Immature natural killer cell (primary cell): ENCODE measurements around the gene PRKG1. TPM values are rescaled to one million over a fixed set of nuclear protein-coding genes. Genes with fewer than 3 reads are reported as not detected.
"Not testable (repeated sequence)": the region's sequence is repeated elsewhere in the genome, so short reads cannot be mapped to it uniquely, and the experiment has no call there.

ENCODE experiments used
- DNase-seq, 3 donors: peaks; one replicate each; pipeline ENCODE4 v3.0.0; 2022; ENCODE audit warnings: mixed read lengths in 1 of 3
- H3K27ac Mint-ChIP-seq, 6 donors: one replicate each; pipeline ENCODE4 v1.8.0; 2020; ENCODE audit warnings: mixed read lengths in 6 of 6, mild to moderate bottlenecking in 5 of 6, inconsistent platforms in 4 of 6, moderate library complexity in 3 of 6
- H3K27me3 Mint-ChIP-seq, 3 donors: one replicate each; pipeline ENCODE4 v1.8.0; 2020 to 2021; ENCODE audit warnings: low read depth in 3 of 3, mild to moderate bottlenecking in 3 of 3, mixed read lengths in 3 of 3, moderate library complexity in 3 of 3, inconsistent platforms in 1 of 3
- H3K36me3 Mint-ChIP-seq, 3 donors: one replicate each; pipeline ENCODE4 v1.8.0; 2020; ENCODE audit warnings: mixed read lengths in 3 of 3, inconsistent platforms in 2 of 3, mild to moderate bottlenecking in 2 of 3
- H3K4me1 Mint-ChIP-seq, 2 donors: one replicate each; pipeline ENCODE4 v1.8.0; 2020; ENCODE audit warnings: inconsistent platforms in 2 of 2, mild to moderate bottlenecking in 2 of 2, mixed read lengths in 2 of 2, moderate library complexity in 1 of 2
- H3K4me3 Mint-ChIP-seq, 5 donors: one replicate each; pipeline ENCODE4 v1.8.0; 2020; ENCODE audit warnings: mild to moderate bottlenecking in 5 of 5, mixed read lengths in 5 of 5, inconsistent platforms in 3 of 5, moderate library complexity in 3 of 5
- H3K9me3 Mint-ChIP-seq, 6 donors: one replicate each; pipeline ENCODE4 v1.8.0; 2020; ENCODE audit warnings: mild to moderate bottlenecking in 6 of 6, mixed read lengths in 6 of 6, inconsistent platforms in 4 of 6, moderate library complexity in 3 of 6
- polyA plus RNA-seq, 3 donors: library from polyadenylated mRNA; unstranded; fragments of 300-500 nt; fragmentation: Illumina TruSeq; gene quantifications; one replicate each; pipeline ENCODE4 v1.2.3, GENCODE V29; 2021

PRKG1 gene
- polyA plus RNA-seq, 3 donors from 2014 or later: 0.46 TPM; not detected in 2

DNA sequence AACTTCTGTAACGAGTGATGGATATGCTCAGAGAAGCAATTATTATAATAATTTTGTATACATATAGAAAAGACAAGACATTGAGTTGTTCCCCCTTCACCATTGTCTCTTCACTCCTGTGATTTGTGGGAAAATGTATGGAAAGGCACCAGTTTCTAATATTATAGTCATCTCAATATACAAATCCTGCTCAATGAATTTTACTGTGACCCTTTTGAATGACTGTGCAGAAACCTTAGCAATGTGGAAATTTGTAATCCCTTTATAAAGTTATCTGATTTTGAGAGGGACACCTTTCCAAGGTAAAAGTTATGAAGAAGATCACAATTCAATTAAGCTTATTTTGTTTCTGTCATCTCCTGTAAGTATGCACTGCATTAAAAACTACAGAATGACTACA, 1165.5 kb downstream of the PRKG1 start:
- Mint-ChIP-seq H3K36me3 (no peaks in the 10 kb centered on the region), H3K27ac (no peak overlapping the region), H3K27me3 (no peaks in the 10 kb centered on the region), H3K4me3 (no peak overlapping the region), H3K9me3 (peaks cover 0 to 7% (median 0%) of the 10 kb centered on the region in 6 donors), H3K4me1 (no peaks in the 10 kb centered on the region)
- DNase-seq: no peak

- DNase-seq: no peak
- Mint-ChIP-seq H3K4me1 (no peaks in the 10 kb centered on the region), H3K27me3 (no peaks in the 10 kb centered on the region), H3K9me3 (peaks cover 0 to 5% (median 0%) of the 10 kb centered on the region in 6 donors), H3K27ac (no peak overlapping the region), H3K36me3 (no peaks in the 10 kb centered on the region), H3K4me3 (no peak overlapping the region)
These were observed 1171.3 kb downstream of the PRKG1 start for GRCh38 chr10:52245547-52245946.

- not testable (repeated sequence) for H3K36me3 Mint-ChIP-seq, H3K27me3 Mint-ChIP-seq, DNase-seq, H3K4me3 Mint-ChIP-seq, H3K4me1 Mint-ChIP-seq, H3K9me3 Mint-ChIP-seq, H3K27ac Mint-ChIP-seq
These were observed 1173.6 kb downstream of the PRKG1 start for GRCh38 chr10:52247929-52248328.

- Mint-ChIP-seq H3K27me3 (no peaks in the 10 kb centered on the region), H3K27ac (no peak overlapping the region), H3K4me1 (no peaks in the 10 kb centered on the region), H3K9me3 (no peaks in the 10 kb centered on the region), H3K4me3 (no peak overlapping the region), H3K36me3 (no peaks in the 10 kb centered on the region)
- no peak for DNase-seq
These were observed 1174.5 kb downstream of the PRKG1 start for GRCh38 chr10:52248697-52249306.

DNA sequence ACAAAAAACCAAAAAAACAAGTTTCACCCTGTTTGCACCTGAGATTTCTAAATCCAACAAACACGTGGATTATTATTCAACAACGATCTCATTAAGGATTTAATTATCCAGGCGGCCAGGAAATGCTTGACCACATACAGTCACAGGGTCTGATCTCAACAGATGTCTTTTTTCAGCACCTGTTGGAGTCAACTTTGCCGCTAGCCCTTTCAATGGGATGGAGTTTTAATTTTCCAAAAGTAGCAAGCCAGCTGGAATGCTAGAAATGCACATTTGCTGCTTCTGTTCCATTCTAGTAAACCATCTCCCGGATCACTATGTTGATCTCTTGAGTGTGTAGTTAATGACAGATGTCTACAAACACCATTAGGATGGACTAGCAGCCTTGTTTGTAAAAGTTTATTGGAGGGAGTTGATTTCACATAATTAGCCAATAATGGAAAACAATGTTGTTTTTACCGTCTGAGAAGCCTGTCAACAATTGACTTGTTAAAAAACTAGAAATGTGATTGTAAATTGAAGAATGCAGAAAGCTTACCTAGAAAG, 1175.6 kb downstream of the PRKG1 start:
- no peak overlapping the region for H3K4me3 Mint-ChIP-seq
- H3K36me3 Mint-ChIP-seq: no peaks in the 10 kb centered on the region
- no peak for DNase-seq
- no peak overlapping the region for H3K27ac Mint-ChIP-seq
- no peaks in the 10 kb centered on the region for H3K9me3 Mint-ChIP-seq
- H3K4me1 Mint-ChIP-seq: no peaks in the 10 kb centered on the region
- no peaks in the 10 kb centered on the region for H3K27me3 Mint-ChIP-seq

DNA sequence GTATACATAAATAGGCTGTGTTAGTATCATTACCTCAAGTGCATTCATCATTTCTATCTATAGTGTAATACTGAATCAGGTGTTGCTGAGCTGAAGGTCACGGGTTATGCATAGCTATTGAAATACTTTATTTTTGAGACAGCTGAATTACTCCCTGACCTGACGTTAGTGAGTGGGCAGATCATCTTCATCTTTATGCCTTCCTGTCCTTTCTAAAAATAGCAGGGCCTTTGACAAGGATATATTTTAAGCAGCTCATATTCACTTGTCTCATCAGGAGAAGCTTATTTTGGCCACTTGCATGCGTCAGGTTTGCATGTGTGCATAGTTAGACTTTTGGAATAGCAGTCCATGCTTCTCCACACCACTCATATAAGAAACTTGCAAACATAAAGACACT, 1176.2 kb downstream of the PRKG1 start:
- Mint-ChIP-seq H3K9me3 (no peaks in the 10 kb centered on the region), H3K4me1 (no peaks in the 10 kb centered on the region), H3K27ac (no peak overlapping the region), H3K27me3 (no peaks in the 10 kb centered on the region), H3K4me3 (no peak overlapping the region), H3K36me3 (no peaks in the 10 kb centered on the region)
- no peak for DNase-seq

DNA sequence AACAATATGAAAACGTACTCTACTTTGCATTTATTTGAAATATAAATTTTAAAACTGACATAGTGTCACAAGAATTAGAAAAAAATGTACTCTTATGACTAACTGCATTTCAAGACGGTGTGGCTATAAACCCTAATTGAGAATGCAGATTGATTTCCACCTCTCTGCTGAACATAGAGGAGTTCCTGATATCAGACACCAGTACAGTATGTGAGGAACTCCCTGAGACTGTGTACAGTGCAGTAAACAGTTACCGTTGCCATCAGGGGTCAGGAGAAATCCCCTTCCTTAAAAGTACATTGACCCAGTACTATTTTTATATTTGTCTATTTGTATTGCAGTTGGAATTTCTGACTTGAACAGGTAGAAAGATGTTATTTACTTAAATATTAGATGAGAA, 1178.0 kb downstream of the PRKG1 start:
- H3K27me3 Mint-ChIP-seq: no peaks in the 10 kb centered on the region

DNA sequence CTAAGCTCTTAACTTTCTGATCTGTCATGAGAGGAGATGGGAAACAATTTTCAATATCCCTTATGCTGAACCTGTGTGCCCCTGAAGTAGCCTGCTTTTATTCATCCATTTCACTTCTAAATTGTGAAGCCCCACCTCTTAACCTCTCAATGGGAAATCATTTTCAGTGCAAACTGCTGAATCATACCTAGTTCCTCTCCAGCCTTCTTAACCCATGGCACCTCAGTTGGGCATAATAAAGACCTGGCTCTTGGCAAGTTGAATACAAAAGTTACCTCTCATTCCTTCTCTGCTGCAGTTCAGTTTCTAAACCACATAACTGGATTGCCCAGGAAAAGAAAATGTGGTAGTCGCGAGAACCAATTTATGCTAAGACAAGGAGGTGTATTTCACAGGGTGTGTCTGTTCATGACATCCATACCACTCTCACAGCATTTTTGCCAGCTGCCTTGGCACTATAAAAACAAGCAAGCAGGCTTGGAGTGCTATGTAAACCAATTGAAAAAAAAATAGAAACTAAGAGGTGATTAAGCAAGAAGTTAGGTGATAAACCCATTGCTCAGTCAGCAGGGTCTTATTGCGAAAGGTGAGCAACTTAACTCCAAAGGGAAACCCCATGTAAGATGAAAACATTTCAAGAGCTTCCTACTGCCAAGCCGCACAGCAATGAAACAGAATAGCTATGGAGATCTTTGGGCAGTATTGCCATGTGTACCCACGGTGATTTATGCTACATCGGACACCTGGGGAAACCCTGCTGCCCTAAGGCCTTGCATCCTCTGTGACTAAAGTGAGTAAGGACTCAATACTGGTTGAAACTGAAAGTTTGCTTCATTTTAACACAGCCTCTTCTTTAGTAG, 1182.8 kb downstream of the PRKG1 start:
- H3K9me3 Mint-ChIP-seq: no peaks in the 10 kb centered on the region
- H3K36me3 Mint-ChIP-seq: no peaks in the 10 kb centered on the region
- H3K27me3 Mint-ChIP-seq: no peaks in the 10 kb centered on the region
- H3K4me3 Mint-ChIP-seq: no peak overlapping the region
- H3K4me1 Mint-ChIP-seq: no peaks in the 10 kb centered on the region
- DNase-seq: no peak
- H3K27ac Mint-ChIP-seq: no peak overlapping the region

More for the DNA sequence above, 1178.0 kb downstream of the PRKG1 start:
- no peaks in the 10 kb centered on the region for H3K9me3 Mint-ChIP-seq
- H3K4me1 Mint-ChIP-seq: no peaks in the 10 kb centered on the region
- H3K27ac Mint-ChIP-seq: no peak overlapping the region
- DNase-seq: no peak
- no peaks in the 10 kb centered on the region for H3K36me3 Mint-ChIP-seq
- H3K4me3 Mint-ChIP-seq: no peak overlapping the region

GRCh38 chr10:52257692-52258075, 1183.4 kb downstream of the PRKG1 start:
- H3K36me3 Mint-ChIP-seq: no peaks in the 10 kb centered on the region
- no peak overlapping the region for H3K4me3 Mint-ChIP-seq
- H3K9me3 Mint-ChIP-seq: no peaks in the 10 kb centered on the region
- no peak for DNase-seq
- H3K27ac Mint-ChIP-seq: no peak overlapping the region
- no peaks in the 10 kb centered on the region for H3K27me3 Mint-ChIP-seq
- no peaks in the 10 kb centered on the region for H3K4me1 Mint-ChIP-seq

DNA sequence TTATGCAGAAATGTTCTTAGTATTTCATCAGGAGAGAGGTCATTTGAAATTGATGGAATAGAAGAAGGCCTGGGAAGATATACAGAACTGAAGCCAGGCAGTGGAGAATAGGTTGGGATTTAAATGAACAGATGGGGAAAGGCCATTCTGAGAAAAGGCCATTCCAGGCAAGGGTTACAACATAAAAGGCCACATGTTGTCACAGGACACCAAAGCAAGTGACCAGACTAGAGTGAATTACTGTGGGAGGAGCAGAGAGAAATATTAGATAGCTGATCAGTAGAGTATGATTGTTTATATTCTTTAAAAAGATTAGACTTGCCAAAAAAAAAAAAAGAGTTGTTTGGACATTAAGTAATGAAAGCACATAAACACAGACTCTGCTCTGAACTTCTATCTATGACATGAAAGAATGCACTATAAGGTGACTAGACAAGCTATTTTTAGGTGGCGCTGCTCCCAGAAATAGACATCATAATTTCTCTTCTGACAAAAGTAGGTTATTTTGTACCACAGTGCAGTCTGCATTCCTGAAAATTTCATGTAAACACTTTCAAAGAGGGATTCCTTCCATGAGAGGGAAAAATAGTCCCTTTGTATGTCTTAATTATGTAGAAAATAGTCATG, 1184.6 kb downstream of the PRKG1 start:
- H3K4me1 Mint-ChIP-seq: no peaks in the 10 kb centered on the region
- H3K27ac Mint-ChIP-seq: no peak overlapping the region
- H3K9me3 Mint-ChIP-seq: no peaks in the 10 kb centered on the region

GRCh38 chr10:52259426-52259812, 1185.1 kb downstream of the PRKG1 start:
- Mint-ChIP-seq H3K4me3 (no peak overlapping the region), H3K36me3 (no peaks in the 10 kb centered on the region), H3K27ac (no peak overlapping the region), H3K4me1 (no peaks in the 10 kb centered on the region), H3K27me3 (no peaks in the 10 kb centered on the region), H3K9me3 (no peaks in the 10 kb centered on the region)
- no peak for DNase-seq

More for the DNA sequence above, 1184.6 kb downstream of the PRKG1 start:
- no peak for DNase-seq
- Mint-ChIP-seq H3K4me3 (no peak overlapping the region), H3K36me3 (no peaks in the 10 kb centered on the region), H3K27me3 (no peaks in the 10 kb centered on the region)

DNA sequence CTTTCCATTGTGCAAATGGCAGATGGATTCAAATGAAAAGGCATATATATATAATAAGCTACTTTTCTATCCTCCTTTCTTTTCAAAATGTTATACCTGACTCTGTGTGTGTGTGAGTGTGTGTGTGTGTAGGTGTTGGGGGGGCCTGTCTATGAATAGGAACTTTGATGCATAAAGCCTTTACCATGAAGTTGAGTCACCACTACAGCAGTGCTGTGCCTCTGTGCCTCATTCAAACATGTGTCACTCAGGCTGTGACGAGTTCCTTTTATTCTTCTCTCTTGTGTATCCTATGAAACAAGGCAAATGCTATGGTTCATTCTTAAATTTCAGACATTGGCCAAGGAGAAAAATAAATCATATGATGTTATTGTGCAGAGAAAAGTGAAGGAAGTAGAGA, 1187.1 kb downstream of the PRKG1 start:
- Mint-ChIP-seq H3K36me3 (no peaks in the 10 kb centered on the region), H3K4me1 (no peaks in the 10 kb centered on the region), H3K9me3 (no peaks in the 10 kb centered on the region), H3K27ac (no peak overlapping the region), H3K27me3 (no peaks in the 10 kb centered on the region), H3K4me3 (no peak overlapping the region)
- DNase-seq: no peak

GRCh38 chr10:52265131-52265926, 1191.0 kb downstream of the PRKG1 start:
- no peak for DNase-seq
- peaks cover 0 to 3% (median 0%) of the 10 kb centered on the region in 6 donors for H3K9me3 Mint-ChIP-seq
- H3K27ac Mint-ChIP-seq: no peak overlapping the region
- no peak overlapping the region for H3K4me3 Mint-ChIP-seq
- H3K4me1 Mint-ChIP-seq: no peaks in the 10 kb centered on the region
- H3K27me3 Mint-ChIP-seq: no peaks in the 10 kb centered on the region
- no peaks in the 10 kb centered on the region for H3K36me3 Mint-ChIP-seq
